NB4 (cell line): Measurements from ENCODE around the gene SCUBE3.

Source experiments
- MYC ChIP-seq: IDR thresholded peaks from 2 replicates; pipeline ENCODE4 v1.6.1; 2011; ENCODE audit warnings: low read depth, low read length
- TF ChIP-seq, protein P1 (sequence below): IDR thresholded peaks from one replicate; pipeline ENCODE4 v1.5.1; 2012; ENCODE audit warnings: low read depth, low read length

DNA sequence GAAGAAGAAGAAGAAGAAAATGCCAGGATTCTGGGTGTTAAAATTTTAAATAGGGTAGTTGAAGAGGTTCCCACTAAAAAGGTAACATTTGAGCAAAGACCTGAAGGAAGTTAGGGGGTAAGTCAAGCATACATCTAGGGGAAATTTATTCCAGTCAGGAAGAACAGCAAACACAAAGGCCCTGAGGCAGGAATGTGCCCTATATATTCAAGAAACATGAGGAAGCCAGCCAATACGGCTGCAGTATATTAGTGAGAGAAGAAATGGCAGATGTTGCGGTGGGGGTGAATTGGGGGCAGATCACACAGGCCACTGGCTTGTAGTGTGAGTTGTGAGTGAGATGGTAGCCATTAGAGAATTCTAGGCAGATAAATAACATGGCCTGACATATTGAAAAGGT lies 51.8 kb downstream of the SCUBE3 start:
- TF ChIP-seq MYC, result no peak
- TF ChIP-seq, protein P1, sequence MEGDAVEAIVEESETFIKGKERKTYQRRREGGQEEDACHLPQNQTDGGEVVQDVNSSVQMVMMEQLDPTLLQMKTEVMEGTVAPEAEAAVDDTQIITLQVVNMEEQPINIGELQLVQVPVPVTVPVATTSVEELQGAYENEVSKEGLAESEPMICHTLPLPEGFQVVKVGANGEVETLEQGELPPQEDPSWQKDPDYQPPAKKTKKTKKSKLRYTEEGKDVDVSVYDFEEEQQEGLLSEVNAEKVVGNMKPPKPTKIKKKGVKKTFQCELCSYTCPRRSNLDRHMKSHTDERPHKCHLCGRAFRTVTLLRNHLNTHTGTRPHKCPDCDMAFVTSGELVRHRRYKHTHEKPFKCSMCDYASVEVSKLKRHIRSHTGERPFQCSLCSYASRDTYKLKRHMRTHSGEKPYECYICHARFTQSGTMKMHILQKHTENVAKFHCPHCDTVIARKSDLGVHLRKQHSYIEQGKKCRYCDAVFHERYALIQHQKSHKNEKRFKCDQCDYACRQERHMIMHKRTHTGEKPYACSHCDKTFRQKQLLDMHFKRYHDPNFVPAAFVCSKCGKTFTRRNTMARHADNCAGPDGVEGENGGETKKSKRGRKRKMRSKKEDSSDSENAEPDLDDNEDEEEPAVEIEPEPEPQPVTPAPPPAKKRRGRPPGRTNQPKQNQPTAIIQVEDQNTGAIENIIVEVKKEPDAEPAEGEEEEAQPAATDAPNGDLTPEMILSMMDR, result no peak
